Sigmoid colon (tissue), 4 donors: ENCODE data around the gene DAO.

Source experiments
- EP300 ChIP-seq, 4 donors: sonication (generic); formaldehyde crosslinking; IDR thresholded peaks; one replicate each; pipeline ENCODE4 v1.6.1; 2017; ENCODE audit warnings: antibody characterized with exemption in 4 of 4
- POLR2A ChIP-seq, 2 donors: fragments of 450-650 bp; IDR thresholded peaks; one replicate each; pipeline ENCODE4 v1.6.1; 2016; ENCODE audit warnings: antibody characterized with exemption in 2 of 2, mild to moderate bottlenecking in 2 of 2, moderate library complexity in 2 of 2
- POLR2AphosphoS5 ChIP-seq, 4 donors: sonication (generic); formaldehyde crosslinking; IDR thresholded peaks; one replicate each; pipeline ENCODE4 v1.6.1; 2017; ENCODE audit warnings: antibody characterized with exemption in 4 of 4
- TF ChIP-seq, protein P1 (sequence below), 4 experiments: fragments of 450-650 bp in 3 of 4; fragments of 200-600 bp in 1 of 4; IDR thresholded peaks; one replicate each; pipeline ENCODE4 v1.5.1; 2016 to 2019; ENCODE audit warnings: antibody characterized with exemption in 4 of 4, mild to moderate bottlenecking in 3 of 4, moderate library complexity in 2 of 4

DNA sequence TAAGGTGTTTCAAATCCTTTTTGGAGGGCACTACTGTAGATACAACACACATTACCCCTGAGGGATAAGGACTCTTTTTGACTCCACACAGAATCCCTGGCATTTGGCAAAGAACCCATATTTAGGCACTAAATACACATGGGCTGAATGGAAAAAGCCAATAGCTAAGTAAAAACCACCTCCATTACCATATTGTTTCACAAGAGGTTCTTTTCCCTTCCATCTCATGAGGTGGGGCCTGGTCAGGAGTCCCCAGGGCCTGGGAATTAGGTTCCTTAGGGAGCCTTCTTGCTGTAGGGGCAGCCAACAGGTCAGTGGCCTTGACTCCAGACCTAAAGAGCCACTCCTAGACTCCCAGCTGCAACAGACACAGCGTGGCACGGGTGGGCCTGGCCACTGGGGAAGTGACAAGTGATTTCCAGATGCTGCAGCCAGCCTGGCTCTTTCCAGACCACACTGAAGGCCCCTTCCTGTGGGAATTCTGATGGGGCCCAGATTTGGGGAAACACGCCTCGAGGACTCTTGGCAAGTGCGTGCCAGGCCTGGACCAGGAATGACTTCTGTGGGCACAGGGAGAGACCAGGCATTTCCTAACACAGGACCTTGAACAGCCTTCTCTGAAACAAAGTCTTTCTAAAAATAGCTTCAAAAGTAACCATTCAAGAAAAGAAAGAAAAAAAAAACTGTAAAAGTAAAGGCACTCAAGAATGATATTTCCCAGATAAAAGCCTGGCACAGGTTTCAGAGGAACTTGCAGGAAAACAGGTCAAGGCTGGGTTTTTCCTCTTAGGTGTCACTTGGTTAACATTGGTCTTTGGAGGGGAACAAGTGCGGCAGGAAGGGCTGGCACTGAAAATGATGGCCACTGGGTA, 40.6 kb upstream of the DAO start:
- TF ChIP-seq, protein P1, sequence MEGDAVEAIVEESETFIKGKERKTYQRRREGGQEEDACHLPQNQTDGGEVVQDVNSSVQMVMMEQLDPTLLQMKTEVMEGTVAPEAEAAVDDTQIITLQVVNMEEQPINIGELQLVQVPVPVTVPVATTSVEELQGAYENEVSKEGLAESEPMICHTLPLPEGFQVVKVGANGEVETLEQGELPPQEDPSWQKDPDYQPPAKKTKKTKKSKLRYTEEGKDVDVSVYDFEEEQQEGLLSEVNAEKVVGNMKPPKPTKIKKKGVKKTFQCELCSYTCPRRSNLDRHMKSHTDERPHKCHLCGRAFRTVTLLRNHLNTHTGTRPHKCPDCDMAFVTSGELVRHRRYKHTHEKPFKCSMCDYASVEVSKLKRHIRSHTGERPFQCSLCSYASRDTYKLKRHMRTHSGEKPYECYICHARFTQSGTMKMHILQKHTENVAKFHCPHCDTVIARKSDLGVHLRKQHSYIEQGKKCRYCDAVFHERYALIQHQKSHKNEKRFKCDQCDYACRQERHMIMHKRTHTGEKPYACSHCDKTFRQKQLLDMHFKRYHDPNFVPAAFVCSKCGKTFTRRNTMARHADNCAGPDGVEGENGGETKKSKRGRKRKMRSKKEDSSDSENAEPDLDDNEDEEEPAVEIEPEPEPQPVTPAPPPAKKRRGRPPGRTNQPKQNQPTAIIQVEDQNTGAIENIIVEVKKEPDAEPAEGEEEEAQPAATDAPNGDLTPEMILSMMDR (IDR thresholded peaks at IDR 0.05), result no peak
- TF ChIP-seq EP300 (IDR thresholded peaks at IDR 0.05) (peak in 3 of 4 donors; percentile 24 to 55 (median 42)), POLR2AphosphoS5 (IDR thresholded peaks at IDR 0.05) (peak in 3 of 4 donors; percentile 44 to 49 (median 46)), POLR2A (IDR thresholded peaks at IDR 0.05) (no peak)
